Spleen (tissue), 11 donors: ENCODE data around the gene TNRC18. TPM values are rescaled to one million over a fixed set of nuclear protein-coding genes. Genes with fewer than 3 reads are reported as not detected.

Experiments
- DNase-seq: peaks from one replicate; pipeline ENCODE4 v3.0.0-alpha.2; 2020
- H3K27ac ChIP-seq, 8 donors: fragments of 200-600 bp; sonication (generic) in 7 of 8; 1 replicate in 4 of 8; 2 replicates in 4 of 8; pipeline versions ENCODE4 v1.5.0 to v1.8.0; 2016 to 2021; ENCODE audit warnings: inconsistent platforms in 4 of 8, mild to moderate bottlenecking in 4 of 8, moderate library complexity in 1 of 8
- H3K27me3 ChIP-seq, 7 donors: fragments of 200-600 bp; sonication (generic) in 6 of 7; replicated peaks in 1 of 7; 1 replicate in 4 of 7; 2 replicates in 3 of 7; pipeline versions ENCODE4 v1.5.0 to v1.8.0; 2016 to 2021; ENCODE audit warnings: inconsistent platforms in 3 of 7, mild to moderate bottlenecking in 1 of 7
- H3K36me3 ChIP-seq, 6 donors: fragments of 200-600 bp; sonication (generic) in 5 of 6; 1 replicate in 4 of 6; 2 replicates in 2 of 6; pipeline versions ENCODE4 v1.5.0 to v1.8.0; 2016 to 2021; ENCODE audit warnings: inconsistent platforms in 2 of 6
- H3K4me1 ChIP-seq, 6 donors: fragments of 200-600 bp; sonication (generic) in 5 of 6; 1 replicate in 3 of 6; 2 replicates in 3 of 6; pipeline versions ENCODE4 v1.5.0 to v1.8.0; 2016 to 2021; ENCODE audit warnings: inconsistent platforms in 3 of 6
- H3K4me3 ChIP-seq, 8 donors: fragments of 200-600 bp; sonication (generic) in 7 of 8; 1 replicate in 4 of 8; 2 replicates in 4 of 8; pipeline versions ENCODE4 v1.5.0 to v1.8.0; 2016 to 2021; ENCODE audit warnings: inconsistent platforms in 4 of 8, mild to moderate bottlenecking in 4 of 8, moderate library complexity in 2 of 8
- H3K9me3 ChIP-seq, 8 donors: fragments of 200-600 bp; sonication (generic) in 7 of 8; 1 replicate in 4 of 8; 2 replicates in 4 of 8; pipeline versions ENCODE4 v1.5.0 to v1.8.0; 2016 to 2021; ENCODE audit warnings: inconsistent platforms in 4 of 8
- POLR2A ChIP-seq, 3 donors: fragments of 450-650 bp; IDR thresholded peaks; one replicate each; pipeline ENCODE4 v1.5.1; 2017; ENCODE audit warnings: antibody characterized with exemption in 3 of 3, mild to moderate bottlenecking in 1 of 3
- POLR2AphosphoS5 ChIP-seq, 3 donors: sonication (generic); formaldehyde crosslinking; IDR thresholded peaks; one replicate each; pipeline ENCODE4 v1.5.1; 2017; ENCODE audit warnings: antibody characterized with exemption in 3 of 3
- WGBS, 5 donors: extraction: QIAGEN DNeasy Blood & Tissue Kit in 3 of 5; methylation state at CpG; one replicate each; pipeline versions ENCODE4 v1.1.5 to v1.1.7; 2013 to 2018; 5-methylcytosine and 5-hydroxymethylcytosine counted together
- intact Hi-C: fragments of 100-400 bp; cut with DNase I; formaldehyde crosslinking; loops from one replicate; pipeline ENCODE4 v1.15.0; 2023; ENCODE audit warnings: low total_unique reads
- polyA plus RNA-seq, 3 donors: library from polyadenylated mRNA; stranded (reverse); fragments of 200-250 nt; gene quantifications; one replicate each; pipeline ENCODE4 v1.2.1, GENCODE V29; 2013
- total RNA-seq, 7 donors: library from RNA; depleted of rRNA in 3 of 7; stranded (reverse); fragments of >200 nt in 3 of 7; fragmentation: NEBNext Ultra II Directional in 4 of 7; extraction: Animal tissue kit (Norgen Biotek cat#: 25700) in 4 of 7; gene quantifications; one replicate each; pipeline versions ENCODE4 v1.1.0 to v1.2.1, GENCODE V29; 2016 to 2021
- TF ChIP-seq, protein P1 (sequence below), 11 experiments: fragments of 200-600 bp in 7 of 11; fragments of 450-650 bp in 4 of 11; sonication (generic) in 4 of 11; IDR thresholded peaks in 8 of 11; conservative IDR thresholded peaks in 3 of 11; 1 replicate in 7 of 11; 2 replicates in 4 of 11; pipeline versions ENCODE4 v1.4.0 to v1.8.0; 2016 to 2021; ENCODE audit warnings: antibody characterized with exemption in 11 of 11, inconsistent platforms in 4 of 11, mild to moderate bottlenecking in 1 of 11
- donor health status: healthy with polysubstance abuse.
- donor health status: DM: no; HTN: no; CAD: no; lungs with moderate emphysema.
- donor health status: DM: no; HTN: no; CAD: no.
- donor health status: Bipolar disorder and iron deficiency.
- donor health status: healthy.
- donor health status: DM: no; HTN: no; CAD: no.
- donor health status: DM: yes; HTN: yes; CAD: no.

Gene TNRC18
- total and polyA plus RNA-seq, 10 donors = 3.4 to 124 (median 71.0) TPM

DNA sequence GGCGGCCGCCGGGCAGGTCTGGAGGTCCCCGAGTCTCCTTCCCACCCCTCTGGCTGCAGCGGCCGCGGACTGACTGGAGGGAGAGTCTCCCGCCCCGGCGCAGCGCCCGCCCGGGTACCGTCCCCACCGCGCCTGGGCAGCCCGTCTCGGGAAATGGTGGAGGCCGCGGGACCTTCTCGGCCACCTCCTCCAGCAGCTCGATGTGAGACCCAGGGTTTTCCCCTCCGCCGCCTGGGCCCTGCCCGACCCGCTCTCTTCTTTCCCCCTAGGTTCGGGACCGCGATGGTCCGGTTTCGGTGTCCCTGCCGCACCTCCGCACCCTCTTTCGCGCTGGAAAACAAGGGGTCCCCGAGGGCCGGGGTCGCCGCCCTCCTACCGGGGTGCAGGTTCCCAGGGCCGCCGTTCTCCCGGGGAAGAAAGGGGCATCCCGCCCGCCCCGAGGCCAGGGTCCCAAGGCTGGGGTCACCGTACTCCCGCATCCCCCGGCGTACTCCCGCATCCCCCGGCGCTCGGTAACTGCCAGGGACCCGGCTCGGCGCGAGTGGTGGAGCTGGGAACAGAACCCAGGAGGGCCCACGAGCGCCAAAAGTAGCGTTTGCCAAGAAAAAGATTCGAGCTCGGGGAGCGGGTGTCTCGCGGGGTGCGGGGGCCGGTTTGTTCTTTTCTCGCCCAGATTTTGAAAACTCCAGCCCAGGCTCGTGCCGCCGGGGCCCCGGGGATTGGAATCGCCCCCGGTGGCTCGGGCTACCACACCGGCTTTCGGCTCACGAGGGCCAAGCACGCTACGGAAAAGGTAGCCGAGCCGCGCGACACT lies 3.4 kb downstream of the TNRC18 start:
- intact Hi-C loops = no loop called here
- Histone ChIP-seq H3K36me3 (peaks cover 0 to 9% (median 0%) of the 10 kb centered on the region in 6 donors), H3K4me1 (peaks cover 36 to 86% (median 73%) of the 10 kb centered on the region in 6 donors), H3K27me3 (peaks cover 0 to 83% (median 56%) of the 10 kb centered on the region in 7 donors), H3K27ac (peak overlapping the region; percentile 21 to 100 (median 97)), H3K9me3 (no peaks in the 10 kb centered on the region), H3K4me3 (peak overlapping the region; percentile 40 to 81 (median 62))
- peak; percentile 87 for DNase-seq
- TF ChIP-seq POLR2AphosphoS5 (IDR thresholded peaks at IDR 0.05) (no peak), POLR2A (IDR thresholded peaks at IDR 0.05) (no peak)
- TF ChIP-seq, protein P1, sequence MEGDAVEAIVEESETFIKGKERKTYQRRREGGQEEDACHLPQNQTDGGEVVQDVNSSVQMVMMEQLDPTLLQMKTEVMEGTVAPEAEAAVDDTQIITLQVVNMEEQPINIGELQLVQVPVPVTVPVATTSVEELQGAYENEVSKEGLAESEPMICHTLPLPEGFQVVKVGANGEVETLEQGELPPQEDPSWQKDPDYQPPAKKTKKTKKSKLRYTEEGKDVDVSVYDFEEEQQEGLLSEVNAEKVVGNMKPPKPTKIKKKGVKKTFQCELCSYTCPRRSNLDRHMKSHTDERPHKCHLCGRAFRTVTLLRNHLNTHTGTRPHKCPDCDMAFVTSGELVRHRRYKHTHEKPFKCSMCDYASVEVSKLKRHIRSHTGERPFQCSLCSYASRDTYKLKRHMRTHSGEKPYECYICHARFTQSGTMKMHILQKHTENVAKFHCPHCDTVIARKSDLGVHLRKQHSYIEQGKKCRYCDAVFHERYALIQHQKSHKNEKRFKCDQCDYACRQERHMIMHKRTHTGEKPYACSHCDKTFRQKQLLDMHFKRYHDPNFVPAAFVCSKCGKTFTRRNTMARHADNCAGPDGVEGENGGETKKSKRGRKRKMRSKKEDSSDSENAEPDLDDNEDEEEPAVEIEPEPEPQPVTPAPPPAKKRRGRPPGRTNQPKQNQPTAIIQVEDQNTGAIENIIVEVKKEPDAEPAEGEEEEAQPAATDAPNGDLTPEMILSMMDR (IDR thresholded peaks at IDR 0.05 in 8 of 11, conservative IDR thresholded peaks at IDR 0.05 in 3 of 11) = no peak
- WGBS, 5 donors = 0 to 1% (median 1%) methylated on average over 40 to 85 of the region's 85 CpGs

DNA sequence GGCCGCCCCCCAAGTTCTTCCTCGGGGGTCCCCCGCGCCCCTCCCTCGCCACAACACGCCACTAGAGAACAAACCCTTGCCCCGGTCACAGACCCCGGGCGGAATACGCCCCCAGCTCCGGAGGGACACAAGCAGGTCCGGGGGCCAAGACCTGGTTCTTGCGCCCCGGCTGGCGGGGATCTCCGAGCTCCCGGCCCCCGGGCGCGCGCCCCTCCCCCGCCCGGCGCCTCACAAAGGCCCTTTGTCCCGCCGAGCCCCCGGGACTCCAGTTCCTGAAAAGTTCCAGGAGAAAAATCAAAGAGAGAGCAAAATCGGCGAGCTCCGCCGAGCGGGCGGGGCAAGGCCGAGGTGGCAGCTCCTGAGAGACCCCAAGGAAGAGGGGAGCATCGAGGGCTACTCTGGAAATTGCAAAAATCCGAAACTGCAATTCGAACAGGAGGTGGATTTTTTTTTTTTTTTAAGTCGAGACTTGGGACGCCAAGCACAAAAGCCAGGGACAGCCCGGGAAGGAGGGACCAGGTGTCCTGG lies 4.0 kb downstream of the TNRC18 start:
- DNase-seq = no peak
- Histone ChIP-seq H3K9me3 (no peaks in the 10 kb centered on the region), H3K27ac (peak overlapping the region; percentile 27 to 100 (median 97)), H3K36me3 (peaks cover 0 to 9% (median 0%) of the 10 kb centered on the region in 6 donors), H3K4me3 (peak overlapping the region; percentile 40 to 81 (median 62)), H3K27me3 (peaks cover 0 to 76% (median 56%) of the 10 kb centered on the region in 7 donors), H3K4me1 (peaks cover 36 to 80% (median 66%) of the 10 kb centered on the region in 6 donors)
- 1 to 2% (median 1%) methylated on average over 31 to 40 of the region's 40 CpGs for WGBS, 5 donors
- intact Hi-C loops = no loop called here
- TF ChIP-seq, protein P1 (IDR thresholded peaks at IDR 0.05 in 8 of 11, conservative IDR thresholded peaks at IDR 0.05 in 3 of 11) = no peak
- TF ChIP-seq POLR2AphosphoS5 (IDR thresholded peaks at IDR 0.05) (no peak), POLR2A (IDR thresholded peaks at IDR 0.05) (no peak)

DNA sequence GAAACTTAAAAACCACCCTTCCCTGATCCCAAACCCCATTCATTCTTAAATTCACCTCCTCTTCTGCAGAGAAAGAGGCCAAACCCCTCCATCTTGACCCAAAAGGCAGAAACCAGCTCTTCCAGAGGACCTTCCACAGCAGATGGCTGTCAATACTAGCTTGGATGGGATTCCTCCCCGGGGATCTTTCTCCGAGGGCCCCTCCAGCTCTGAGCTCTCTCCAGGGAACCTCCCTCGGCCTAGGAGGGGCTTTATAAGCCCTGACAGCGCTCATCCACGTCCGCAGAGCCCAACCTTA lies 5.4 kb downstream of the TNRC18 start:
- Histone ChIP-seq H3K9me3 (no peaks in the 10 kb centered on the region), H3K4me1 (peaks cover 31 to 75% (median 56%) of the 10 kb centered on the region in 6 donors), H3K27ac (peak overlapping the region in 6 of 8 donors; percentile 51 to 100 (median 98)), H3K4me3 (peak overlapping the region in 4 of 8 donors; percentile 64 to 81 (median 68)), H3K27me3 (peaks cover 0 to 63% (median 48%) of the 10 kb centered on the region in 7 donors), H3K36me3 (peaks cover 0 to 9% (median 0%) of the 10 kb centered on the region in 6 donors)
- WGBS, 5 donors = 21 to 24% (median 22%) methylated on average over 6 of the region's 6 CpGs
- no peak for DNase-seq
- intact Hi-C loops = no loop called here
- TF ChIP-seq POLR2AphosphoS5 (IDR thresholded peaks at IDR 0.05) (no peak), POLR2A (IDR thresholded peaks at IDR 0.05) (no peak)
- TF ChIP-seq, protein P1 (IDR thresholded peaks at IDR 0.05 in 8 of 11, conservative IDR thresholded peaks at IDR 0.05 in 3 of 11) = no peak
